Brain microvascular endothelial cell (primary cell): ENCODE data around the gene TAF8.

Experiments used
- DNase-seq: peaks from one replicate; pipeline ENCODE4 v3.0.0-alpha.2; 2020
- H3K27ac ChIP-seq: fragments of 250-450 bp; sonication (Bioruptor Pico); 2 replicates; pipeline ENCODE4 v1.5.1; 2020; ENCODE audit warnings: mild to moderate bottlenecking, moderate library complexity
- H3K27me3 ChIP-seq: fragments of 250-450 bp; sonication (Bioruptor Pico); replicated peaks from 2 replicates; pipeline ENCODE4 v1.5.1; 2020; ENCODE audit warnings: mild to moderate bottlenecking
- H3K36me3 ChIP-seq: fragments of 250-450 bp; sonication (Bioruptor Pico); replicated peaks from 2 replicates; pipeline ENCODE4 v1.5.1; 2020; ENCODE audit warnings: mild to moderate bottlenecking
- H3K4me3 ChIP-seq: 2 replicates; pipeline ENCODE4 v1.5.1; 2011; ENCODE audit warnings: low read depth, mild to moderate bottlenecking, control low read depth, low read length, moderate library complexity
- CTCF ChIP-seq: IDR thresholded peaks from 2 replicates; pipeline ENCODE4 v1.5.1; 2011; ENCODE audit warnings: low read depth, mild to moderate bottlenecking, moderate library complexity, low read length, control low read depth, inconsistent platforms; ENCODE audit errors: missing control alignments
- in situ Hi-C: cut with HindIII; loops from 2 replicates; pipeline ENCODE4 v1.10.0; 2017; ENCODE audit warnings: low sequenced_read_pairs, low pct_ligation_motif_present

The TAF8 gene

GRCh38 chr6:42010185-42010891 is 40.0 kb upstream of the TAF8 start:
- TF ChIP-seq CTCF: no peak
- Histone ChIP-seq H3K4me3 (no peak overlapping the region), H3K27me3 (no peaks in the 10 kb centered on the region), H3K36me3 (no peaks in the 10 kb centered on the region), H3K27ac (no peak overlapping the region)
- DNase-seq: no peak
- in situ Hi-C loops: no loop called here

- Histone ChIP-seq H3K36me3 (no peaks in the 10 kb centered on the region), H3K27ac (no peak overlapping the region), H3K27me3 (no peaks in the 10 kb centered on the region), H3K4me3 (no peak overlapping the region)
- TF ChIP-seq CTCF: no peak
- in situ Hi-C loops: no loop called here
- no peak for DNase-seq
These were observed 39.4 kb upstream of the TAF8 start for GRCh38 chr6:42010909-42011308.

GRCh38 chr6:42012501-42013133 is 37.7 kb upstream of the TAF8 start:
- H3K27me3 ChIP-seq: no peaks in the 10 kb centered on the region
- no peak overlapping the region for H3K4me3 ChIP-seq
- in situ Hi-C loops: no loop called here
- TF ChIP-seq CTCF: no peak
- H3K36me3 ChIP-seq: no peaks in the 10 kb centered on the region
- peak; percentile 9 for DNase-seq
- no peak overlapping the region for H3K27ac ChIP-seq

GRCh38 chr6:42013134-42013516 is 37.2 kb upstream of the TAF8 start:
- Histone ChIP-seq H3K27me3 (no peaks in the 10 kb centered on the region), H3K4me3 (no peak overlapping the region), H3K27ac (no peak overlapping the region), H3K36me3 (no peaks in the 10 kb centered on the region)
- peak; percentile 41 for DNase-seq
- no peak for TF ChIP-seq CTCF
- in situ Hi-C loops: no loop called here

- peak; percentile 88 for DNase-seq
These were observed 33.2 kb upstream of the TAF8 start for GRCh38 chr6:42017021-42017643.

More at GRCh38 chr6:42017021-42017643, 33.2 kb upstream of the TAF8 start:
- in situ Hi-C loops: no loop called here
- peak overlapping the region; percentile 4 for H3K27ac ChIP-seq
- H3K4me3 ChIP-seq: no peak overlapping the region
- H3K36me3 ChIP-seq: no peaks in the 10 kb centered on the region
- H3K27me3 ChIP-seq: no peaks in the 10 kb centered on the region
- no peak for TF ChIP-seq CTCF
